Stimulated activated CD4-positive, alpha-beta T cell treated with anti-CD3 and anti-CD28 coated beads, Interleukin-1b, Interleukin-23, amount 100 ng/mL, for 1 hour (primary cell): ENCODE results near the gene OLA1.

ENCODE experiments used
- DNase-seq, 2 donors: peaks; one replicate each; pipeline ENCODE4 v3.0.0-alpha.2; 2020; ENCODE audit warnings: low read depth in 2 of 2

OLA1 gene

GRCh38 chr2:174121175-174121574 lies 127.2 kb downstream of the OLA1 start:
- no peak for DNase-seq

GRCh38 chr2:174120346-174120745 lies 128.0 kb downstream of the OLA1 start:
- no peak for DNase-seq

- DNase-seq: no peak
Observed at GRCh38 chr2:174117951-174118930, 130.1 kb downstream of the OLA1 start.

GRCh38 chr2:174112073-174112472 lies 136.3 kb downstream of the OLA1 start:
- DNase-seq: no peak

GRCh38 chr2:174108579-174108978 lies 139.8 kb downstream of the OLA1 start:
- no peak for DNase-seq

GRCh38 chr2:174106736-174107135 lies 141.6 kb downstream of the OLA1 start:
- no peak for DNase-seq

GRCh38 chr2:174094542-174094941 lies 153.8 kb downstream of the OLA1 start:
- no peak for DNase-seq

GRCh38 chr2:174090476-174090875 lies 157.9 kb downstream of the OLA1 start:
- no peak for DNase-seq

- DNase-seq: no peak
Observed at GRCh38 chr2:174088706-174089460, 159.4 kb downstream of the OLA1 start.

- DNase-seq: no peak
Observed at GRCh38 chr2:174086708-174087107, 161.6 kb downstream of the OLA1 start.

- no peak for DNase-seq
Observed at GRCh38 chr2:174085781-174086180, 162.6 kb downstream of the OLA1 start.

- DNase-seq: no peak
Observed at GRCh38 chr2:174083843-174084458, 164.4 kb downstream of the OLA1 start.

GRCh38 chr2:174080672-174081121 lies 167.6 kb downstream of the OLA1 start:
- DNase-seq: no peak

GRCh38 chr2:174078275-174078674 lies 170.1 kb downstream of the OLA1 start:
- DNase-seq: no peak

GRCh38 chr2:174076975-174077374 lies 171.4 kb downstream of the OLA1 start:
- DNase-seq: no peak

GRCh38 chr2:174076040-174076439 lies 172.3 kb downstream of the OLA1 start:
- no peak for DNase-seq

- no peak for DNase-seq
Observed at GRCh38 chr2:174074831-174075230, 173.5 kb downstream of the OLA1 start.

- no peak for DNase-seq
Observed at GRCh38 chr2:174072857-174073256, 175.5 kb downstream of the OLA1 start.

GRCh38 chr2:174072069-174072468 lies 176.3 kb downstream of the OLA1 start:
- no peak for DNase-seq

- DNase-seq: no peak
Observed at GRCh38 chr2:174071321-174071720, 177.0 kb downstream of the OLA1 start.

- no peak for DNase-seq
Observed at GRCh38 chr2:174070281-174070680, 178.1 kb downstream of the OLA1 start.

GRCh38 chr2:174067815-174068214 lies 180.5 kb downstream of the OLA1 start:
- no peak for DNase-seq
